ENCODE results near the gene PITPNB.

The PITPNB gene

GRCh38 chr22:27866135-27867084, 52.6 kb downstream of the PITPNB start:
- DNase-seq (no peak), ATAC-seq (no peak)
- peaks cover 49% of the 10 kb centered on the region for H3K4me1 Mint-ChIP-seq
- H3K9me3 Mint-ChIP-seq = no peaks in the 10 kb centered on the region
- H3K4me3 Mint-ChIP-seq = peak overlapping the region; percentile 48
- H3K36me3 Mint-ChIP-seq (ENCODE audit: low read depth) = peaks cover 41% of the 10 kb centered on the region
- H3K27ac Mint-ChIP-seq = peak overlapping the region; percentile 88
- H3K27me3 Mint-ChIP-seq = no peaks in the 10 kb centered on the region

- peaks cover 40% of the 10 kb centered on the region for H3K36me3 Mint-ChIP-seq (ENCODE audit: low read depth)
- H3K9me3 Mint-ChIP-seq = no peaks in the 10 kb centered on the region
- peaks cover 49% of the 10 kb centered on the region for H3K4me1 Mint-ChIP-seq
- H3K27ac Mint-ChIP-seq = peak overlapping the region; percentile 88
- no peaks in the 10 kb centered on the region for H3K27me3 Mint-ChIP-seq
- DNase-seq (no peak), ATAC-seq (no peak)
- no peak overlapping the region for H3K4me3 Mint-ChIP-seq
Measured at GRCh38 chr22:27865496-27865895, 53.6 kb downstream of the PITPNB start.

GRCh38 chr22:27863556-27863955, 55.5 kb downstream of the PITPNB start:
- Mint-ChIP-seq H3K9me3 (no peaks in the 10 kb centered on the region), H3K36me3 (ENCODE audit: low read depth) (peaks cover 50% of the 10 kb centered on the region), H3K27ac (no peak overlapping the region), H3K27me3 (no peaks in the 10 kb centered on the region), H3K4me1 (peaks cover 35% of the 10 kb centered on the region), H3K4me3 (no peak overlapping the region)
- ATAC-seq (no peak), DNase-seq (no peak)

GRCh38 chr22:27863001-27863400, 56.1 kb downstream of the PITPNB start:
- H3K36me3 Mint-ChIP-seq (ENCODE audit: low read depth) = peaks cover 50% of the 10 kb centered on the region

GRCh38 chr22:27859336-27859735, 59.7 kb downstream of the PITPNB start:
- no peak for DNase-seq
- H3K36me3 Mint-ChIP-seq (ENCODE audit: low read depth) = peaks cover 61% of the 10 kb centered on the region
- H3K4me3 Mint-ChIP-seq = no peak overlapping the region
- peaks cover 2% of the 10 kb centered on the region for H3K4me1 Mint-ChIP-seq
- no peak for ATAC-seq
- H3K27ac Mint-ChIP-seq = no peak overlapping the region
- no peaks in the 10 kb centered on the region for H3K27me3 Mint-ChIP-seq
- H3K9me3 Mint-ChIP-seq = no peaks in the 10 kb centered on the region

More at GRCh38 chr22:27863001-27863400, 56.1 kb downstream of the PITPNB start:
- H3K4me3 Mint-ChIP-seq = no peak overlapping the region
- peaks cover 30% of the 10 kb centered on the region for H3K4me1 Mint-ChIP-seq
- ATAC-seq (no peak), DNase-seq (no peak)
- no peak overlapping the region for H3K27ac Mint-ChIP-seq
- H3K27me3 Mint-ChIP-seq = no peaks in the 10 kb centered on the region
- no peaks in the 10 kb centered on the region for H3K9me3 Mint-ChIP-seq

GRCh38 chr22:27858626-27859025, 60.4 kb downstream of the PITPNB start:
- DNase-seq (no peak), ATAC-seq (no peak)
- H3K4me1 Mint-ChIP-seq = peaks cover 2% of the 10 kb centered on the region
- no peaks in the 10 kb centered on the region for H3K9me3 Mint-ChIP-seq
- H3K27me3 Mint-ChIP-seq = no peaks in the 10 kb centered on the region
- H3K27ac Mint-ChIP-seq = no peak overlapping the region
- H3K4me3 Mint-ChIP-seq = no peak overlapping the region
- peaks cover 68% of the 10 kb centered on the region for H3K36me3 Mint-ChIP-seq (ENCODE audit: low read depth)

GRCh38 chr22:27857443-27857842, 61.6 kb downstream of the PITPNB start:
- DNase-seq = no peak
- ATAC-seq = no peak
- Mint-ChIP-seq H3K27ac (no peak overlapping the region), H3K36me3 (ENCODE audit: low read depth) (peaks cover 80% of the 10 kb centered on the region), H3K9me3 (no peaks in the 10 kb centered on the region), H3K4me1 (peaks cover 2% of the 10 kb centered on the region), H3K27me3 (no peaks in the 10 kb centered on the region), H3K4me3 (no peak overlapping the region)

GRCh38 chr22:27856386-27856785, 62.7 kb downstream of the PITPNB start:
- Mint-ChIP-seq H3K27ac (no peak overlapping the region), H3K4me1 (peaks cover 2% of the 10 kb centered on the region), H3K36me3 (ENCODE audit: low read depth) (peaks cover 82% of the 10 kb centered on the region), H3K4me3 (no peak overlapping the region), H3K9me3 (no peaks in the 10 kb centered on the region), H3K27me3 (no peaks in the 10 kb centered on the region)
- DNase-seq (no peak), ATAC-seq (no peak)

GRCh38 chr22:27853424-27853823, 65.6 kb downstream of the PITPNB start:
- Mint-ChIP-seq H3K27me3 (no peaks in the 10 kb centered on the region), H3K4me3 (no peak overlapping the region)
- no peak for ATAC-seq

GRCh38 chr22:27851974-27852746, 66.9 kb downstream of the PITPNB start:
- peaks cover 72% of the 10 kb centered on the region for H3K36me3 Mint-ChIP-seq (ENCODE audit: low read depth)
- DNase-seq = no peak
- no peaks in the 10 kb centered on the region for H3K9me3 Mint-ChIP-seq
- no peak for ATAC-seq
- no peaks in the 10 kb centered on the region for H3K27me3 Mint-ChIP-seq
- H3K27ac Mint-ChIP-seq = no peak overlapping the region
- H3K4me3 Mint-ChIP-seq = no peak overlapping the region
- H3K4me1 Mint-ChIP-seq = no peaks in the 10 kb centered on the region

More at GRCh38 chr22:27853424-27853823, 65.6 kb downstream of the PITPNB start:
- no peak for DNase-seq
- Mint-ChIP-seq H3K36me3 (ENCODE audit: low read depth) (peaks cover 79% of the 10 kb centered on the region), H3K27ac (no peak overlapping the region), H3K9me3 (no peaks in the 10 kb centered on the region), H3K4me1 (no peaks in the 10 kb centered on the region)

- no peaks in the 10 kb centered on the region for H3K27me3 Mint-ChIP-seq
- peaks cover 58% of the 10 kb centered on the region for H3K36me3 Mint-ChIP-seq (ENCODE audit: low read depth)
- peak overlapping the region; percentile 21 for H3K27ac Mint-ChIP-seq
Measured at GRCh38 chr22:27850000-27850521, 69.0 kb downstream of the PITPNB start.

GRCh38 chr22:27848005-27848404, 71.1 kb downstream of the PITPNB start:
- Mint-ChIP-seq H3K4me3 (no peak overlapping the region), H3K36me3 (ENCODE audit: low read depth) (peaks cover 43% of the 10 kb centered on the region), H3K27me3 (no peaks in the 10 kb centered on the region), H3K4me1 (no peaks in the 10 kb centered on the region), H3K9me3 (no peaks in the 10 kb centered on the region), H3K27ac (peak overlapping the region; percentile 40)
- DNase-seq (no peak), ATAC-seq (no peak)

More at GRCh38 chr22:27850000-27850521, 69.0 kb downstream of the PITPNB start:
- no peak overlapping the region for H3K4me3 Mint-ChIP-seq
- no peaks in the 10 kb centered on the region for H3K9me3 Mint-ChIP-seq
- ATAC-seq (no peak), DNase-seq (no peak)
- no peaks in the 10 kb centered on the region for H3K4me1 Mint-ChIP-seq

GRCh38 chr22:27846910-27847309, 72.1 kb downstream of the PITPNB start:
- no peaks in the 10 kb centered on the region for H3K27me3 Mint-ChIP-seq
- H3K27ac Mint-ChIP-seq = no peak overlapping the region
- H3K4me1 Mint-ChIP-seq = no peaks in the 10 kb centered on the region
- H3K9me3 Mint-ChIP-seq = no peaks in the 10 kb centered on the region
- DNase-seq (no peak), ATAC-seq (no peak)
- H3K36me3 Mint-ChIP-seq (ENCODE audit: low read depth) = peaks cover 36% of the 10 kb centered on the region
- H3K4me3 Mint-ChIP-seq = no peak overlapping the region

- Mint-ChIP-seq H3K36me3 (ENCODE audit: low read depth) (peaks cover 32% of the 10 kb centered on the region), H3K4me3 (no peak overlapping the region), H3K27ac (no peak overlapping the region), H3K4me1 (no peaks in the 10 kb centered on the region), H3K9me3 (no peaks in the 10 kb centered on the region), H3K27me3 (no peaks in the 10 kb centered on the region)
- DNase-seq (no peak), ATAC-seq (no peak)
Measured at GRCh38 chr22:27846248-27846757, 72.8 kb downstream of the PITPNB start.

All from activated naive CD8-positive, alpha-beta T cell treated with anti-CD3 and anti-CD28 coated beads, Interleukin-2, amount 50 U/mL, for 24 hours (primary cell).